Smooth muscle cell of the brain vasculature (primary cell): Measurements from ENCODE around the gene OR4X2.
"Not testable (repeated sequence)": the region's sequence is repeated elsewhere in the genome, so short reads cannot be mapped to it uniquely, and the experiment has no call there.

Experiments used
- DNase-seq: peaks from one replicate; pipeline ENCODE4 v3.0.0-alpha.2; 2012; ENCODE audit warnings: low read depth, low spot score

The OR4X2 gene, protein sequence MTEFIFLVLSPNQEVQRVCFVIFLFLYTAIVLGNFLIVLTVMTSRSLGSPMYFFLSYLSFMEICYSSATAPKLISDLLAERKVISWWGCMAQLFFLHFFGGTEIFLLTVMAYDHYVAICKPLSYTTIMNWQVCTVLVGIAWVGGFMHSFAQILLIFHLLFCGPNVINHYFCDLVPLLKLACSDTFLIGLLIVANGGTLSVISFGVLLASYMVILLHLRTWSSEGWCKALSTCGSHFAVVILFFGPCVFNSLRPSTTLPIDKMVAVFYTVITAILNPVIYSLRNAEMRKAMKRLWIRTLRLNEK

DNA sequence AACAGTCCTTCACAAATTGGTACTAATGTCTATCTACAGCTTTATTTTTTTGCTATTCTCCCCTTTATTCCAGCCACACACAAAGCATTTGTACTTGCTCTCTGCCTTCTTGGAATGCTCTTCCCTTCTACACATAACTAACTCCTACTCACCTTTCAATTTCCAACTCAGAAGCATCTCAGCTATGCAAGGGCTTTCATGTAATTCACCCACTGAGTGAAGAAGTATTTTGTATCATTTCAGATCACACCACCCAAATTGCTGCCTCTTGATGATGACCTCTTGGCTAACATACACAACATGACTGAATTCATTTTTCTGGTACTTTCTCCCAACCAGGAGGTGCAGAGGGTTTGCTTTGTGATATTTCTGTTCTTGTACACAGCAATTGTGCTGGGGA is at the start of gene OR4X2:
OR4X2 (plus strand) TSS at position 301 of the 400 bp plus-strand sequence; CDS start at position 301, 0 bp downstream.
- DNase-seq: no peak

DNA sequence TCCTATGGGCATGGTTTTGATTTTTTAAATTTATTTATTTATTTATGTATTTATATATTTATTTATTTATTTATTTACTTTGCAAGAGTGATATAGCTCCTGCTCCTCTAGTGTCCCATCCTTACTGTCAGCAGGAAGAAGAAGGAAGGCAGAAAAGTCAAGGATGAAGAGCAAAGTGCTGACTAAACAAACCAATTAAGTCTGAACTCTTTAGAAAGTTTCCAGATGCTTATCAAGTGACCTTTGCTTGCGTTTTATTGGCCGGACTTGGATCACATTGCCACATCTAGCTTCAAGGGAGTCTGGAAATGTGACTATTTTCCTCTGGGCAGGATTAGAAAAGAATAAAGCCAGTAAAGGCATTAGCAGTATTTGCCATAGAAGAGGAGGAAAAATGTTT is 37.0 kb upstream of the OR4X2 start:
- no peak for DNase-seq

DNA sequence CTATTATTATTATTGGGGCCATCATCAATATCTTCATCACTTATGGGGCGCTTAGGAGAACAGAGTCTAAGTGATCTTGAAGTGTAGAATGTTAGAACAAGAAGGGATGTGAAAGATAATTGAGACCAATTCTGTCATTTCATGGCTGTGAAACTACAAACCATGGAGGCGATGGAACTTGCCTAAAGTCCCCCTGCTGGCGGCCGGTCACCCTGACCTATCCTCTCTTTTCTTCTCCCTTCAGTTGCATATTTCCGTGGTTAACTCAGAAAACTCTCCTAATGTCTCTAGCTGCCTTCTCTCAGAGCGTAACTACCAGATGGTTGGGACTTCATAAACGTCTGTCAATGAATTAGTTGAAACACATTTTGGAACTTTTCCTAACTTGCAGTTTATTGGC is 34.9 kb upstream of the OR4X2 start:
- DNase-seq: no peak

DNA sequence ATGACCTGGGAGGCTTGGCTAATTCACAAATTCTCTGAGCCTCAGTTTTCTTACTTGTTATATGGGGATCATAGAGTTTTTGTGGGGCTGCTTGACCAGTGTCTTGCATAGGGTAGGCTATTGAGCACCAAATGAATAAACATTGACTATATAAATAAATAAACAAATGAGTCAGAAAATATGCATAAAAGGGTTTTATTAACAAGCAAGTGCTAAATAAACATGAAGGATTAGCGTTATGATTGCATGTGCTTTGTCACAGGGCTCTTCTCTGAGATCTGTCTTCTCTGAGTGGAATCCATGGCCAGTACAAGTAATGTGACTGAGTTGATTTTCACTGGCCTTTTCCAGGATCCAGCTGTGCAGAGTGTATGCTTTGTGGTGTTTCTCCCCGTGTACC is 28.4 kb upstream of the OR4X2 start, which contains the start of gene OR4B1:
OR4B1 (plus strand) TSS at position 301 of the 400 bp plus-strand sequence; CDS start at position 301, 0 bp downstream.
- DNase-seq: no peak

DNA sequence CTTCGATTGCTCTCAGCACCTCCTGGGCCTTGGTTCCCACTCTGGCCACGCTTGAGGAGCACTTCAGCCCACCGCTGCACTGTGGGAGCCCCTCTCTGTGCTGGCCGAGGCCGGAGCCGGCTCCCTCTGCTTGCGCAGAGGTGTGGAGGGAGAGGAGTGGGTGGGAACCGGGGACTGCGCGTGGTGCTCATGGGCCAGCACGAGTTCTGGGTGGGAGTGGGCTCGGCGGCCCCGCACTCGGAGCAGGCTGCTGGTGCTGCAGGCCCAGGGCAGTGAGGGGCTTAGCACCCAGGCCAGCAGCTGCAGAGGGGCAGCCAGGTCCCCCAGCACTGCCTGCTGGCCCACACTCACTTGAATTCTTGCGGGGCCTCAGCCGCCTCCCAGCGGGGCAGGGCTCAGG is 16.1 kb upstream of the OR4X2 start:
- no peak for DNase-seq

DNA sequence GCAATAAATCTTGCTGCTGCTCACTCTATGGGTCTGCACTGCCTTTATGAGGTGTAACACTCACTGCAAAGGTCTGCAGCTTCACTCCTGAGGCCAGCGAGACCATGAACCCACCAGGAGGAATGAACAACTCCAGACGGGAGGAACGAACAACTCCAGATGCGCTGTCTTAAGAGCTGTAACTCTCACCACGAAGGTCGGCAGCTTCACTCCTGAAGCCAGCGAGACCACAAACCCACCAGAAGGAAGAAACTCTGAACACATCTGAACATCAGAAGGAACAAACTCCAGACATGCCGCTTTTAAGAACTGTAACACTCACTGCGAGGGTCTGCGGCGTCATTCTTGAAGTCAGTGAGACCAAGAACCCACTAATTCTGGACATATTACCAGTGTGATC is 14.8 kb upstream of the OR4X2 start:
- DNase-seq: not testable (repeated sequence)

DNA sequence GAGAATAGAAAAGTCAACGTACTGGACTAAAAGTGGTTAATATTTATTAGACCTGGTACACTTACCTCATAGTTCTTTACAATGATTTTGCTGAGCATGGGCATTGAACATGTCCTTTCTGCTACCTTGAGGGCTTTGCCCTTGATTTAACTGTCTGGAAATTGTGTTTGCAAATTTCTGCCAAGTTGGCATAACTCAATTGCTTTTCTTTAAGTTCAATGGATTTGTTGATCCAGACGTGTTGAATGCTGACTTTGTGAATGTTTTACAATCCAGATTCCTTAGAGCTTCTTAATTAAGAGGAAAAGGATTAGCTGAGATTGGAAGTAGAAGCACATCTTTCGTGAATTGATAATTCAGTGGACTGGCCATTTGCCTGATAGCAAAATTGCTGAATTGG is 7.2 kb upstream of the OR4X2 start:
- DNase-seq: no peak

DNA sequence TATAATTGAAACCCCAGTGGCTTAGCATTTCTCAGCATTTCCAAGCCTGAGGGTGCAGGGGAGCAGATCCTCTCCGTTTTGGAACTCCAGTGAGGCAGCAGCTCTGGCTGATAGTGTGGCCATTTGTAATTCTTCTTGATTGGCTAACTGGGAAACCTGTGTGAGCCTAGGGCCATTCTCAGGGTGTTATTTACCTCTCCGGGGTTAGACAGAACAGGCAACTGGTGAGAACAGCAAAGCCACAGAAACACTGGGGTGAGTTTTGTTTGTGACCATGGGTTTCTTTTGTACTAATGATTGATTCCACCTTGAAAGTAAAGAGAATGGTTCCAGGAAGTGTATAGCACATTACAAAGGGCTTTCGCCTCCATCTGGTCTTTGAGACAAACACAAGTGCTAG is 2.4 kb upstream of the OR4X2 start:
- no peak for DNase-seq

DNA sequence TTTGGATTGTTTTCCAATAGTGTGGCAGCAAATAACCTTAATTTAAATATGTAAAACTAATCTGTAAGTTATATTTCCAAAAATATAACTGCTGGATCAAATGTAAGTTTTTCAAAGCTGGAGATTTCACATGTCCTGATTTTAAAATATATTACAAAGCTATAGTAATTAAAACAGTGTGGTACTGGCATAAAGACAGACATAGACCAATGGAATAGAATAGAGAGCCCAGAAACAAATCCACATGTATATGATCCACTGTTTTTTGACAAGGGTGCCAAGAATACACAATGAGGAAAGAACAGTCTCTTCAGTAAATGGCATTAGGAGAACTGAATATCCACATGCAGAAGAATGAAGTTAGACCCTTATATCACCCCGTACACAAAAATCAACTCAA is 4.0 kb downstream of the OR4X2 start:
- no peak for DNase-seq

DNA sequence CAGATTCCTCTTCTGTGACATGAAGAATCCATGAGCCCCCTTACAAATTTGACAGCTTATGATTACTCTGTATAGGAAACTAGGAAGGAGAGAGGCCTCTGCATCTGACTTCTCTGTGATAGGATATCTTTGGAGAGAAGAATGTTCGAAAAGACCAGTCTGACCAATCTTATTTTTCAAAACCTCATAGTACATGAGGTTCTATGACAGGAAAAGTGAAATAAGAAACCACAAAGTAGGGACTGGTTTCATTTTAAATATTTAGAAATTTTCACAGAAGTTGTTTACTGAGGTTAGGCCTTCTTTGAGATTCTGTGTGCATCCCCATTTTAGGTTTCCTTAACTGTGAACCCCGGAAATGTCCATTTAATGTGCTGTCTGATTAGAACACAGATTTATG is 16.7 kb downstream of the OR4X2 start:
- DNase-seq: no peak

DNA sequence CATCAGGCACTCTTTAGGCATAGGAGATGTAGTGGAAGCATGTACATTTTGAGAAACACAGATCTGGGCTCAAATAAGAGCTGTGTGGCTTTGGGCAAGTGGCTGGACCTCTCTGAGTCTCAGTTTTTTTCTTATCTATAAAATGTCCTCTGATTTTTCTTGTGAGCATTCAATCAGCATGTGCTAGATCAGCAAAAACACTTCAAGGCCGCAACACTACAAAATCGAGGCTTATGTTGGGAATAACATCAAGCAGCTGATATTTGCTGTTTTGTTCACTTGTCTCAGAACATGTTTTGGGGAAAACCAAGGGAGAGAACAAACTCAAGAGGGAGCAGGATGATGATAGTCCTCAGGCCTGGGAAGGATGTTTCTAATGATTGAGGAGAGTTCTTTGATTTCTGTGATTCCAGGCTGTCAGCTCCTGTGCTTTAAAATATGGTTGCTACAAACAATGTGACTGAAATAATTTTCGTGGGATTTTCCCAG is 18.6 kb downstream of the OR4X2 start, which contains the start of gene OR4X1:
OR4X1 (plus strand) TSS at position 439 of the 489 bp plus-strand sequence; CDS start at position 439, 0 bp downstream.
- no peak for DNase-seq

DNA sequence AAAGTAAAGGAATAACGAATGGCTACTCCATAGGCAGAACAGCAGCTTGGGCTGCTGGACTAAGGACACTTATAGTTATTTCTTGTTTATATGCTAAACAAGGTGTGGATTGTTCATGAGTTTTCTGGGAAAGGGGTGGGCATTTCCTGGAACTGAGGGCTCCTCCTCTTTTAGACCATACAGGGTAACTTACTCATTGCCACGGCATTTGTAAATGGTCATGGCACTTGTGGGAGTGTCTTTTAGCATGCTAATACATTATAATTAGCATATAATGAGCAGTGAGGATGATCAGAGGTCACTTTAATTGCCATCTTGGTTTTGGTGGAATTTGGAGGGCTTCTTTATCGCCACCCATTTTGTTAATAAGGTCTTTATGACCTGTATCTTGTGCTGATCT is 25.7 kb downstream of the OR4X2 start:
- DNase-seq: no peak

DNA sequence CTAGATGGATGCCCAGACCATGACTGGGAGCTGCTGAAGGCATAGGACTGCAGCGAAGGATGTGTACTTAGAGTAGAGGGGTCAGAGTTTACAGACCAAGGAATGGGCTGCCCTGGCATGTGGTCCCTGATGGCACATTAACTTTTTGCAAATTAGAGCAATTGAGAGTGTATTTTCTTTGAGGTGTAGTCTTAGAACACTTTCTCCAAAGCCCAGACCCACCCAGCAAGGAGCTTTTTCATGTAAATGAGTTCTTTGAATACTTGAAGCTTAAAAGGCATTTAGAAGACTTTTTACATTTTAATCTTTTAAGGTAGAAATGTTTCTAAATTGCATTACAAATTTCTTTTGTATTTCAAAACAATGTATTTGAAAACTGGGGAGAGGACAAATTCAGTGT is 27.7 kb downstream of the OR4X2 start:
- DNase-seq: no peak
